ENCODE measurements around the gene GDNF.

Gene GDNF

DNA sequence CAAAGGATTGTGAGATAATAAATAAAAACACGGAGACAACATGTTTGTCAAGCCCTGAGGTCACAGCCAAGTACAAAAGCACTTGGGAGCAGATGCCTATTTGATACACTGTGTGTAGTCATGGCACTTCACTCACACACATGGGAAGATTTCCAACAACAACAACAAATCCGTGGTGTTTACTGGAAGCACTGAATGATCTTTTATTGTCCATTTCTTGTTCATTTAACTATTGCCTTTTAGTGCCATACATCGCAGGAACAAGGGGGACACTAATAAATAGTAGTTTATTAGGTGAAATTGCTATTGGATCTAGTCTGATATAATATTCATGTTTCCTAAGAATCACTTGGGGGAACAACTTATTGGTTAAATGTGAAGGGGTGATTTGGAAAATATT, 20.4 kb upstream of the GDNF start:
- TF ChIP-seq, protein P1, sequence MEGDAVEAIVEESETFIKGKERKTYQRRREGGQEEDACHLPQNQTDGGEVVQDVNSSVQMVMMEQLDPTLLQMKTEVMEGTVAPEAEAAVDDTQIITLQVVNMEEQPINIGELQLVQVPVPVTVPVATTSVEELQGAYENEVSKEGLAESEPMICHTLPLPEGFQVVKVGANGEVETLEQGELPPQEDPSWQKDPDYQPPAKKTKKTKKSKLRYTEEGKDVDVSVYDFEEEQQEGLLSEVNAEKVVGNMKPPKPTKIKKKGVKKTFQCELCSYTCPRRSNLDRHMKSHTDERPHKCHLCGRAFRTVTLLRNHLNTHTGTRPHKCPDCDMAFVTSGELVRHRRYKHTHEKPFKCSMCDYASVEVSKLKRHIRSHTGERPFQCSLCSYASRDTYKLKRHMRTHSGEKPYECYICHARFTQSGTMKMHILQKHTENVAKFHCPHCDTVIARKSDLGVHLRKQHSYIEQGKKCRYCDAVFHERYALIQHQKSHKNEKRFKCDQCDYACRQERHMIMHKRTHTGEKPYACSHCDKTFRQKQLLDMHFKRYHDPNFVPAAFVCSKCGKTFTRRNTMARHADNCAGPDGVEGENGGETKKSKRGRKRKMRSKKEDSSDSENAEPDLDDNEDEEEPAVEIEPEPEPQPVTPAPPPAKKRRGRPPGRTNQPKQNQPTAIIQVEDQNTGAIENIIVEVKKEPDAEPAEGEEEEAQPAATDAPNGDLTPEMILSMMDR (IDR thresholded peaks at IDR 0.05; ENCODE audit: insufficient read depth, low read length, missing control alignments), result no peak
- no peak for DNase-seq (ENCODE audit: low read depth, low spot score)
- CTCF ChIA-PET, result no interaction called here
- no peak overlapping the region for H3K4me3 ChIP-seq (ENCODE audit: low read depth, low read length)
- POLR2A ChIA-PET, result no interaction called here

DNA sequence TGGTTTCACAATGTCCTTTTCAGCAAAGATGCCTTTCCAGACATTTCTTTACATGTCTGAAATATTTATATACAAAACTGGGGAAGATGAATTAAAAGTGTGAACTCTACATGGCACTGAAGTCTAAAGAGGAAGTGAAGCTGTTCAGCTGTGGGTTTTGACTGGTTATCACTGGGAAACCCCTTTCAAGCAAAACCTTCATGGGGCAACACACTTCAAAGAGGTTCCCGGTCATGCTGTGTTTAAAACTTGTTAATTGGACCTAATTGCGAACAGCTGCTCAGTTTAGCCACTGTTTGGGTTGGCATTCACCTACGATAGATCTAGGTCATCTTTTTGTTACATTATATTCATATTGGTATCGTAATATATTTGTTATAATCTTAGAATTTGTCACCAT, 20.0 kb upstream of the GDNF start:
- H3K4me3 ChIP-seq (ENCODE audit: low read depth, low read length), result no peak overlapping the region
- ChIA-PET POLR2A (no interaction called here), CTCF (interaction anchor here (0.8 kb wide), 1 partner anchor 21 kb away, joined by 3 read pairs; no protein-coding TSS in a partner anchor)
- DNase-seq (ENCODE audit: low read depth, low spot score), result no peak
- TF ChIP-seq, protein P1 (IDR thresholded peaks at IDR 0.05; ENCODE audit: insufficient read depth, low read length, missing control alignments), result no peak

DNA sequence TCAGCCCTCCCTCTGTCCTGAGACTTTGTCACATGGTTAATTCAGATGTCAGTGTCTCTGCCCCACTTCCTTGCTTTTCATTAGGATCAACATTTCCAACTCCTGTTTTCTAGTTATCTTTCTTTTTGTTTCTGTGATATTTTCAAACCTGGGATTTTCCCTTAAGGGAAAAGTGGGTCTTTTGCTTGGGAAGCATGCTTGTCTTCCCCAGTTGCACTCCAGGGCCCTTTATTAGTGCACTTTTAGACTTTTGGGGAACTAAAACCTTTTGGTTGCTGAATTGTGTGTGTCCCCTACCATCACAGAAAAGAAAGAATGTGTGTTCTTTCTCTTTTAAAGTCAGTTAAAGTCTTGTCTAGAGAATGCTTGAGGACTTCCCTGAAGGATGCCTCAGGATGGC, 18.4 kb upstream of the GDNF start:
- CTCF ChIA-PET, result interaction anchor here (1.0 kb wide), 1 partner anchor 10 kb away, joined by 3 read pairs; no protein-coding TSS in a partner anchor
- POLR2A ChIA-PET, result no interaction called here

DNA sequence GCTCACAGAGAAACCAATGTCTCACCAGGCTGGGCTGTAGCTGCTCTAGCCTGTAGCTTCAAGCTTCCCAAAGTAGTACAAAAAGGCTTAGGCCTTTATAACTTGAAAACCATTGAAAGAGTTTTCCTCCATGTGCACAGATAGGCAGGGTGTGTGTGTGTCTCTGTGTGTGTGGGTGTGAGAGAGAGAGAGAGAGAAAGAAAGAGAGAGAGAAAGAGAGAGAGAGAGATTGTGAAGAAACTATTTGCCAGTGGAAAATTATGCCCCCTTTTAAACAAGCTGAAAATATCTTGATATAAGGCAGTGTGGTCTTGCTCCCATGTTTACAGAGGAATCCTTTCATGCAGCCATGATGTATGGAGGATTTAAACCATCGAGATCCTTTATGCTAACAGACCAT, 17.9 kb upstream of the GDNF start:
- DNase-seq (ENCODE audit: low read depth, low spot score), result no peak
- no peak overlapping the region for H3K4me3 ChIP-seq (ENCODE audit: low read depth, low read length)
- CTCF ChIA-PET, result interaction anchor here (1.0 kb wide), 1 partner anchor 10 kb away, joined by 3 read pairs; no protein-coding TSS in a partner anchor
- POLR2A ChIA-PET, result no interaction called here
- TF ChIP-seq, protein P1 (IDR thresholded peaks at IDR 0.05; ENCODE audit: insufficient read depth, low read length, missing control alignments), result no peak

More for the DNA sequence above, 18.4 kb upstream of the GDNF start:
- no peak overlapping the region for H3K4me3 ChIP-seq (ENCODE audit: low read depth, low read length)
- DNase-seq (ENCODE audit: low read depth, low spot score), result no peak
- TF ChIP-seq, protein P1 (IDR thresholded peaks at IDR 0.05; ENCODE audit: insufficient read depth, low read length, missing control alignments), result no peak

DNA sequence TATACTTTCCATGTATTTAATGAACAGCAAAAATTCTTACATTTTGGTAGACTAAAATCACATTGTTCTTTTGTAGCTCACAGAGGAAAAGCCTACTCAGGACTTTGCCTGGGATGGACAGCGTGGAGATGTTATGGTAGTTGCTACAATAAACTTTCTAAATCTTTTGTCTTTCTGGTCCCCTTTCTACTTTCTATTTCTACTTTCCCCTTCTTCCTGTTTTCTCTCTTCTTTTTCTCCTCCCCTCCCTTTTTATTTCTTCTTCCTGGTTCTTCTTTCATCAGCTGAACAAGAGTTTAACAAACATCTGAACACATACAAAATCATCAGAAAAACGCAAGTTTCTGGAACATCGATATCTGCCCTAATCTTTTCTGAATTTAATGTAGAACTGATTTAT, 15.6 kb upstream of the GDNF start:
- TF ChIP-seq, protein P1 (IDR thresholded peaks at IDR 0.05; ENCODE audit: insufficient read depth, low read length, missing control alignments), result no peak
- H3K4me3 ChIP-seq (ENCODE audit: low read depth, low read length), result no peak overlapping the region
- no peak for DNase-seq (ENCODE audit: low read depth, low spot score)
- CTCF ChIA-PET, result no interaction called here
- POLR2A ChIA-PET, result no interaction called here

DNA sequence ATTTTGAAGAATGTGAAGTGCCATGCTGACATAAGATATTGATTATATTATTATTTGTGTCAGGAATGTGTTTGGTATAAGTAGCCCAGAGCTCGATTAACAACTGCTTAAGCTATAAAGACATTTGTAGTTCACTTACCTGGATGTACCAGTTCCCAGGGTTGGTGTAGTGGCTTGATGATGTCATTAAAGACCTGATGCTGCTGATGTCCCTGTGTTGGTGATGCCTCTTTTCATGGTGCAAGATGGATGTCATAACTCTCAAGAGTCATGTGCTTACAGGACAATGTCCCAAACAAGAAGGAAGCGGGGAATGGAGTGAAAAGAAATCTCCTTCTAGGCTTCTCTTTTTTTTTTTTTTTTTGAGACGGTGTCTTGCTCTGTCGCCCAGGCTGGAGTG, 11.5 kb upstream of the GDNF start:
- TF ChIP-seq, protein P1 (IDR thresholded peaks at IDR 0.05; ENCODE audit: insufficient read depth, low read length, missing control alignments), result no peak
- ChIA-PET POLR2A (no interaction called here), CTCF (interaction anchor here (0.6 kb wide), 1 partner anchor 310 kb away, joined by 3 read pairs; no protein-coding TSS in a partner anchor)
- no peak for DNase-seq (ENCODE audit: low read depth, low spot score)
- H3K4me3 ChIP-seq (ENCODE audit: low read depth, low read length), result no peak overlapping the region
